Suprapubic skin (tissue), 4 donors: Measurements from ENCODE around the gene B3GNT7. TPM values are rescaled to one million over a fixed set of nuclear protein-coding genes. Genes with fewer than 3 reads are reported as not detected.

Experiments used
- DNase-seq, 2 donors: peaks; one replicate each; pipeline ENCODE4 v3.0.0-alpha.2; 2019; ENCODE audit warnings: low spot score in 2 of 2
- H3K27ac ChIP-seq: fragments of 200-600 bp; sonication (generic); one replicate; pipeline ENCODE4 v1.5.1; 2019
- H3K27me3 ChIP-seq: fragments of 200-600 bp; sonication (generic); one replicate; pipeline ENCODE4 v1.5.1; 2019
- H3K36me3 ChIP-seq: fragments of 200-600 bp; sonication (generic); one replicate; pipeline ENCODE4 v1.5.1; 2019
- H3K4me1 ChIP-seq: fragments of 200-600 bp; sonication (generic); one replicate; pipeline ENCODE4 v1.5.1; 2019
- H3K4me3 ChIP-seq: fragments of 200-600 bp; sonication (generic); one replicate; pipeline ENCODE4 v1.5.1; 2019; ENCODE audit warnings: mild to moderate bottlenecking
- H3K9me3 ChIP-seq: fragments of 200-600 bp; sonication (generic); one replicate; pipeline ENCODE4 v1.5.1; 2019
- EP300 ChIP-seq: sonication (generic); formaldehyde crosslinking; IDR thresholded peaks from one replicate; pipeline ENCODE4 v1.6.1; 2017; ENCODE audit warnings: antibody characterized with exemption
- POLR2A ChIP-seq, 2 donors: fragments of 450-650 bp; IDR thresholded peaks; one replicate each; pipeline ENCODE4 v1.6.1; 2017; ENCODE audit warnings: antibody characterized with exemption in 2 of 2, mild to moderate bottlenecking in 2 of 2, moderate library complexity in 2 of 2
- POLR2AphosphoS5 ChIP-seq, 3 donors: sonication (generic); formaldehyde crosslinking; IDR thresholded peaks; one replicate each; pipeline ENCODE4 v1.6.1; 2017; ENCODE audit warnings: antibody characterized with exemption in 3 of 3
- whole genome bisulfite sequencing: methylation state at CpG from one replicate; pipeline ENCODE4 v1.1.5; 2018; 5-methylcytosine and 5-hydroxymethylcytosine counted together
- total RNA-seq, 4 donors: library from RNA; depleted of rRNA; stranded (reverse); fragments of >200 nt; gene quantifications; one replicate each; pipeline ENCODE4 v1.1.0, GENCODE V29; 2016
- TF ChIP-seq, protein P1 (sequence below), 2 donors: fragments of 200-600 bp in 1 of 2; fragments of 450-650 bp in 1 of 2; sonication (generic) in 1 of 2; IDR thresholded peaks; one replicate each; pipeline ENCODE4 v1.5.1; 2016 to 2019; ENCODE audit warnings: antibody characterized with exemption in 2 of 2, mild to moderate bottlenecking in 1 of 2, moderate library complexity in 1 of 2

The B3GNT7 gene
- total RNA-seq, 4 donors from 2014 or later, result 1.3 to 1.5 (median 1.4) TPM

DNA sequence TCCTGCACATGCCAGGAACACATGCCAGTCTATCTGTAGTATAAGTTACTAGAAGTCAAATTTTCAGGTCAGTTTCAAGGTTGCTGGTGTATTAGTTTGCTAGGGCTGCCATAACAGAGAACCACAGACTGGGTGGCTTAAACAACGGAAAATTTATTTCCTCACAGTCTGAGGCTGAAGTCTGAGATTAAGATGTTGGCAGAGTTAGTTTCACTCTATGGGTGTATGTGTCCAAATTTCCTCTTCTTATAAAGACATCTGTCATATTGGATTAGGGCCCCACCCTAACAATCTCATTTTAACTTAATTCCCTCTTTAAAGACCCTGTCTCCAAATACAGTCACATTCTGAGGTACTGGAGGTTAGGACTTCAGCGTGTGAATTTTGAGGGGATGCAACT, 26.5 kb downstream of the B3GNT7 start:
- Histone ChIP-seq H3K4me3 (no peak overlapping the region), H3K9me3 (no peaks in the 10 kb centered on the region), H3K4me1 (no peaks in the 10 kb centered on the region), H3K27me3 (peaks cover 5% of the 10 kb centered on the region), H3K27ac (no peak overlapping the region), H3K36me3 (no peaks in the 10 kb centered on the region)
- 80% methylated on average over 2 of the region's 2 CpGs for WGBS
- no peak for DNase-seq
- TF ChIP-seq POLR2AphosphoS5 (IDR thresholded peaks at IDR 0.05) (no peak), POLR2A (IDR thresholded peaks at IDR 0.05) (no peak)

DNA sequence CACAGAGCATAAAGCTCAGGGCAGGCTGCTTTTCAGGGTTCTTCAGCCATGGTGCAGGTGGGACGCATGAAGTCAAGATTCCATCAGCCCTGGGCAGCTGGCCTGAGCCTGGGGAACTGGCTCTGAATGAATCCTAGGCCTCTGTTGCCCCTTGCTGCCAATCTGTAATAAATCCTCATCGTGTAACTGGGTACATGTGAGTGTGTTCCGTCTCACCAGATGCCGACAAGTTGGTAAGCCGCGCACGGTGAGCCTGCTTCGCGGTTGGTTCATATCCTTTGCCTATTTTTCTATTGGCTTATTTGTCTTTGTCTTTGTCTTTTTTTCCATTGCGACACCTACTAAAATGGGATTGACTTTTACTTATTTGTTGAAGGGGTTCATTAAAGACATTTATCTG, 27.7 kb downstream of the B3GNT7 start:
- DNase-seq, result no peak
- Histone ChIP-seq H3K36me3 (no peaks in the 10 kb centered on the region), H3K27ac (no peak overlapping the region), H3K9me3 (no peaks in the 10 kb centered on the region), H3K4me3 (no peak overlapping the region), H3K27me3 (peaks cover 5% of the 10 kb centered on the region), H3K4me1 (no peaks in the 10 kb centered on the region)
- no peak for TF ChIP-seq EP300
- TF ChIP-seq, protein P1, sequence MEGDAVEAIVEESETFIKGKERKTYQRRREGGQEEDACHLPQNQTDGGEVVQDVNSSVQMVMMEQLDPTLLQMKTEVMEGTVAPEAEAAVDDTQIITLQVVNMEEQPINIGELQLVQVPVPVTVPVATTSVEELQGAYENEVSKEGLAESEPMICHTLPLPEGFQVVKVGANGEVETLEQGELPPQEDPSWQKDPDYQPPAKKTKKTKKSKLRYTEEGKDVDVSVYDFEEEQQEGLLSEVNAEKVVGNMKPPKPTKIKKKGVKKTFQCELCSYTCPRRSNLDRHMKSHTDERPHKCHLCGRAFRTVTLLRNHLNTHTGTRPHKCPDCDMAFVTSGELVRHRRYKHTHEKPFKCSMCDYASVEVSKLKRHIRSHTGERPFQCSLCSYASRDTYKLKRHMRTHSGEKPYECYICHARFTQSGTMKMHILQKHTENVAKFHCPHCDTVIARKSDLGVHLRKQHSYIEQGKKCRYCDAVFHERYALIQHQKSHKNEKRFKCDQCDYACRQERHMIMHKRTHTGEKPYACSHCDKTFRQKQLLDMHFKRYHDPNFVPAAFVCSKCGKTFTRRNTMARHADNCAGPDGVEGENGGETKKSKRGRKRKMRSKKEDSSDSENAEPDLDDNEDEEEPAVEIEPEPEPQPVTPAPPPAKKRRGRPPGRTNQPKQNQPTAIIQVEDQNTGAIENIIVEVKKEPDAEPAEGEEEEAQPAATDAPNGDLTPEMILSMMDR (IDR thresholded peaks at IDR 0.05), result no peak
- no peak for TF ChIP-seq POLR2A (IDR thresholded peaks at IDR 0.05)
- TF ChIP-seq POLR2AphosphoS5 (IDR thresholded peaks at IDR 0.05), result no peak
- WGBS, result 87% methylated on average over 10 of the region's 10 CpGs

DNA sequence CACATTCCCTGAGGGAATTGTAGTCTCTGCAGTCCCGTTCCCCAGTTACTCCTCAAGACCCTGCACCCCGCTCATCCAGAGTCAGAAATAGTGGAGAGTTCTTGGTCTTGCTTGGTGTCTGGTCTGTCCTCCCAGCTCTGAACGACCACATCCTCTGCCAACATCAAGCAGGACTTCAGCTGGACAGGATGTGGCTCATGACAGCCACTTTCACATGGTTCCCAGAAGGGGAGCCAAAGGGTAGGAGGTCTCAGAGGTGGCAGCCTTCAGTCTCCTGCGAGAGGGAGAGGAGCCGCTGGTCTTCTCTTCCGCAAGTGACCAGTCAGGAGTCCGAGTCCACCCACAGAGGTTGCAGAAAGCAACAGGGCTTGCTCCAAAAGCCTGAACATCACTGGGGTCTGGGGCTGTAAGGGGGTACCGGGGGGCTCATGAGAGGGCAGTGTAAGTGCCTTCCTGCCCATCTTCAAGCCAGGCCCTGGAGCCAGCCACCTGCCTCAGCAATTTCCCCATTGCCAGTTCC, 29.8 kb downstream of the B3GNT7 start:
- Histone ChIP-seq H3K36me3 (no peaks in the 10 kb centered on the region), H3K4me1 (no peaks in the 10 kb centered on the region), H3K4me3 (no peak overlapping the region), H3K27ac (no peak overlapping the region), H3K27me3 (no peaks in the 10 kb centered on the region), H3K9me3 (no peaks in the 10 kb centered on the region)
- no peak for DNase-seq
- 65% methylated on average over 8 of the region's 8 CpGs for WGBS
- TF ChIP-seq EP300, result no peak
- TF ChIP-seq POLR2A (IDR thresholded peaks at IDR 0.05), result no peak
- TF ChIP-seq, protein P1 (IDR thresholded peaks at IDR 0.05), result no peak
- no peak for TF ChIP-seq POLR2AphosphoS5 (IDR thresholded peaks at IDR 0.05)

DNA sequence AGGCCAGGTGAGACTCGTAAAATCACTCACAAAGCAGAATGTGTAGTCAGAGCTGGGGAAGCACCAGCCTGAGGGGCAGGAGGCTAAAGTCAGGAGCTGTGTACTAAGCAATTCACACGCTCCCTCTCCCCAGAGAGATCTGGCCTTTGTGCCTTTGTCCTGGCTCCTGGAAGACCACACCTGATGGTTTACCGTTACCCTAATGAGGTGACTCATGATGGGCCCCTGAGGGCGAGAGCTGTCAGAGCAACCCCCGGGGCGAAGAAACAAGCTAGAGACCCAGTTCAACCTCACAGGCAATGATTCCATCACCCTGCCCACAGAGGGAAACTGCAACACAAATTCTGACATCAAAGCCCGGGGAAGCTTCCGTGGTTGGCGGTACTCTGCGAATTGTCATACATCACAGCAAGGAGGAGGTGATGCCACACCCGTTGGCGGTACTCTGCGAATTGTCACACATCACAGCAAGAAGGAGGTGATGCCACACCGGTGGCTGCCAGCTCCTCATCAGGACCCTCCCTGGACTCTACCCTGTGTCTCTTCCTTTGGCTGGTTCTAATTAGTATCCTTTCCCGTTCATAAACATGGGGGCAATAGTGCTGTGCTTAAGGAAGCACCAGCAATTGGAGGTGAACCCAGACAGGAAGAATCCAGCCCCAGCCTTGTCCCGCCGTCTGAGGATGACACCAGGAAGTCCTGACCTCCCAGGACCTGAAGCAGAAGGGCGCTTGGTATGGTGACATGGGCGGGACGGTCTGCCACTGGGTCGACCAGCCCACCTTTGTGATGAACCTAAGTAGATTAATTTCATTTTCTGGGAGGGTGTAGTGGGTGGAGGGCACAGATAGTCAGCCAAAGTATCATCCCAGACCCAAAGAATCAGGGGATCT, 30.5 kb downstream of the B3GNT7 start:
- Histone ChIP-seq H3K4me1 (no peaks in the 10 kb centered on the region), H3K9me3 (no peaks in the 10 kb centered on the region), H3K4me3 (no peak overlapping the region), H3K27ac (no peak overlapping the region), H3K36me3 (no peaks in the 10 kb centered on the region), H3K27me3 (no peaks in the 10 kb centered on the region)
- no peak for DNase-seq
- TF ChIP-seq POLR2A (IDR thresholded peaks at IDR 0.05), result no peak
- TF ChIP-seq, protein P1 (IDR thresholded peaks at IDR 0.05), result no peak
- no peak for TF ChIP-seq EP300
- 64% methylated on average over 17 of the region's 21 CpGs for WGBS

DNA sequence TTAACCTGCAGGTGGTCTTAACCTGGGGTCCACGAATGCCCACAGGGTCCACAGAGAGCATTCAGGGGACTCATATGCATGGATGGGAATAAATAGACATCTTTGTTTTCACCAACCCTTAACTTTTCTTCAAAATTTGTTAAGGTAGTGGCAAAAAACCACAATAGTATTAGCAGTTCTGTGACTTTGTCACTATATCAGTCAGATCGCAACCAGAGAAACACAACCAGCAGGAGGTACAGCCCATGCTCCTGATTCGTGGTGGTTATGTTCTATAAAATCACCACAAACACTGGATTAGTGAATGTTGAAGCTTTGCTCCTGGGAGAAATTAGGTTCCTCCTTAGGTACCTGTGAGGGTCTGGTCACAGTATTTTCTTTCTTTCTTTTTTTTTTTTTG, 31.6 kb downstream of the B3GNT7 start:
- 89% methylated on average over 3 of the region's 3 CpGs for WGBS
- TF ChIP-seq POLR2A (IDR thresholded peaks at IDR 0.05), result no peak
- TF ChIP-seq EP300, result no peak
- TF ChIP-seq, protein P1 (IDR thresholded peaks at IDR 0.05), result no peak
- TF ChIP-seq POLR2AphosphoS5 (IDR thresholded peaks at IDR 0.05), result no peak
- DNase-seq, result no peak
- Histone ChIP-seq H3K4me1 (no peaks in the 10 kb centered on the region), H3K9me3 (no peaks in the 10 kb centered on the region), H3K4me3 (no peak overlapping the region), H3K36me3 (no peaks in the 10 kb centered on the region), H3K27ac (no peak overlapping the region), H3K27me3 (no peaks in the 10 kb centered on the region)
